ENCODE results near the gene CDCP2.

GRCh38 chr1:54132495-54132894 lies 20.3 kb downstream of the CDCP2 start:
- TF ChIP-seq CTCF (IDR thresholded peaks at IDR 0.05) (no peak), POLR2A (IDR thresholded peaks at IDR 0.05) (no peak), EP300 (IDR thresholded peaks at IDR 0.05) (no peak)

All from sigmoid colon (tissue), 4 donors.